NCI-H510A treated with DMSO at 0.1 percent for 48 hours (cell line): ENCODE data around the gene TOX2.

Experiments used
- DNase-seq: peaks from one replicate; lab custom pipeline; 2025; lab: John Stamatoyannopoulos, UW

Gene TOX2

GRCh38 chr20:43916073-43916880 is 1.6 kb downstream of the TOX2 start:
- DNase-seq, result no peak

- no peak for DNase-seq
Measured at GRCh38 chr20:43916881-43917371, 2.3 kb downstream of the TOX2 start.

- no peak for DNase-seq
Measured at GRCh38 chr20:43917380-43917779, 2.7 kb downstream of the TOX2 start.

GRCh38 chr20:43919686-43920403 is 5.2 kb downstream of the TOX2 start:
- peak; percentile 8 for DNase-seq

GRCh38 chr20:43920797-43921196 is 6.1 kb downstream of the TOX2 start:
- DNase-seq, result no peak

- no peak for DNase-seq
Measured at GRCh38 chr20:43921227-43921780, 6.7 kb downstream of the TOX2 start.

- DNase-seq, result no peak
Measured at GRCh38 chr20:43922614-43923013, 8.0 kb downstream of the TOX2 start.

GRCh38 chr20:43923322-43923721 is 8.7 kb downstream of the TOX2 start:
- DNase-seq, result no peak

- no peak for DNase-seq
Measured at GRCh38 chr20:43923917-43924316, 9.3 kb downstream of the TOX2 start.

GRCh38 chr20:43925215-43925614 is 10.6 kb downstream of the TOX2 start:
- DNase-seq, result no peak

- peak; percentile 33 for DNase-seq
Measured at GRCh38 chr20:43925801-43926200, 11.1 kb downstream of the TOX2 start.

- DNase-seq, result no peak
Measured at GRCh38 chr20:43926287-43927050, 11.8 kb downstream of the TOX2 start.

- no peak for DNase-seq
Measured at GRCh38 chr20:43931976-43932375, 17.3 kb downstream of the TOX2 start.

GRCh38 chr20:43934833-43935232 is 20.2 kb downstream of the TOX2 start:
- DNase-seq, result no peak

GRCh38 chr20:43936104-43936770 is 21.6 kb downstream of the TOX2 start:
- DNase-seq, result peak; percentile 13

- no peak for DNase-seq
Measured at GRCh38 chr20:43936805-43937204, 22.2 kb downstream of the TOX2 start.

- DNase-seq, result no peak
Measured at GRCh38 chr20:43937591-43937990, 22.9 kb downstream of the TOX2 start.

GRCh38 chr20:43938017-43938655 is 23.5 kb downstream of the TOX2 start:
- DNase-seq, result no peak

GRCh38 chr20:43938932-43939761 is 24.5 kb downstream of the TOX2 start:
- DNase-seq, result peak; percentile 6

GRCh38 chr20:43939762-43940121 is 25.1 kb downstream of the TOX2 start:
- DNase-seq, result no peak
